Stimulated activated CD8-positive, alpha-beta memory T cell treated with anti-CD3 and anti-CD28 coated beads, Interleukin-2, amount 100 ng/mL, for 48 hours (primary cell): ENCODE data around the gene DDAH1.
"Not testable (repeated sequence)": the region's sequence is repeated elsewhere in the genome, so short reads cannot be mapped to it uniquely, and the experiment has no call there.

Experiments
- DNase-seq, 2 donors: peaks; one replicate each; pipeline ENCODE4 v3.0.0-alpha.2; 2020; ENCODE audit warnings: low read depth in 2 of 2

Gene DDAH1

DNA sequence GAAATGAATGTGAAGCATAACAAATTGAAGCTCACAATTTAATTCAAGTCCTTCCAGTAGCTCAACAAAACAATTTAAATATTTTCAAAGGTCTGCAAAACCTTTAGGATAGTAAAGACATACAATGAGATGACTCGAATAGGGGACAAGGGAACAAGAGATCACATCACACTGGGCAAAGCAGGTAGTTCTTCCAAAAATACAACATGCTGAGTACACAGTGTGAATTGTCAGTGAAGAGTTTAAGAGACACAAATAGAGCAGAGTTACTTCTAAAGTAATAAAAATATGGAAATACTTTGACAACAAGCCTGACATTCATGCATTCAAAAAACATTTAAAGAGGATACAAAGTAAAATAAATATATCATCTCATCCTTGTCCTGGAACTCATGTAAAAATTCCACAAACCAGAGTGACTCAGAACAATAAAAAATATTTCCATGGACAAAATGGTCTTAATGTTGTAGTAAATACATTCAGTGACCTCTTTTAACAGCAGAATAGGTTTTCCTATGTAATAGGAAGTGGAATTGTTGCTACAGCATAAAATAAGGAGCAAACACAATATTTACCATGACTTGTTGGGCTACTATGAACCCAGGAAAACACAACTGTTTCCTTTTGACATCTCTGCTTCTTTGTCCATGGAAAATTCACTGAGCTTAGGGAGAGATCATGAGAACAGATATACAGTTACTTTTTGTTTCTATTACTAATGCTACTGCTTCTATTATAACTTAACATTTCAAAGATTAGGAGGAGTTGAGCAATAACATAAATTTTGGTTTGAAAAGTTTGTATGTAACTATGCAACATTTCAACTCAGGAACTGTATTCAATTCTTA lies 104.9 kb downstream of the DDAH1 start:
- no peak for DNase-seq

DNA sequence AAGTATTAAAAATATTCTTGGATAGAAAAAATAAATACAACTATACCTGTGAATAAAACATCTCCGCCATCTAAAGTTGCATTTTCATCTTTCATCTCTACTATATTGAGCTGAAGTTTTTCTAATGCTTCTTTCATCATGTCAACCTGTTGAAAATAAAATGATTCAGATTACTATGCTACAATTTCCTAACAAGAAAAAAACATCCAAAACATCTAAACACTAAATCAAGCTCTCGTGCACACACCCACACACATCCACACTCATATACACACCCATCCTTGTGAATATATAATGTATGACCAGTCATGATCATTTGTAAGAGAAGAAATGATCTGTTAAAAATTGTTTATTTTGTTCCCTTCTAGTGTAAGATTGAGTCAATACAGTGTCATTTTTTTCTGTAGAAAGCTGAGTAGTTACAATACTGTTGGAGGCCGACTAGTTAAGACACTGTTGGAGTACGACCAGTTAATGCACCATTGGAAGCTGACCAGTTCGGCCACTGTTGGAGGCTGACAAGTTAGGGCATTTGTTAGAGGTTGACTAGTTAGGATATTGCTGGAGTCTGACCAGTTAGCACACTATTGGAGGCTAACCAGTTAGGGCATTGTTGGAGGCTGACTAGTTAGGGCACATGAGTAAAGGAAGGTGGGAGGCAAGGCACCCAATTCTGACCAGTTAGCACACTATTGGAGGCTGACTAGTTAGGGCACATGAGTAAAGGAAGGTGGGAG lies 106.1 kb downstream of the DDAH1 start:
- no peak for DNase-seq

DNA sequence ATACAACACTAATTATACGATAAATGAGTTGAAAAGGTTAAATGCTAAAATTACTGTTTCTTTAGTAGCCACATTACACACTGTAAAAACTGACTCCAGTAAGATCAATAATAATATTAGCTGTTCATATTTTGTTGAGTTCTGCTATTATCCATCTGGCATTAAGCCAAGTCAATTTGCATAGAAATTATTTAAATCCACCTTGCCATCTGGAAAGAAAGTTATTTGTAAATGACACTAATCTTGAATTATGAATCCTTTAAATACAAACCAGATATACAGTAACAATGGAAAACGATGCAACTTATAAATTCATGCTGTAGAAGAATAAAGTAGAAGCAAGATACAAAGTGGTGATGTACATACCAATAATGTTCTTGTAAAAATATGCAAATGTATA lies 107.1 kb downstream of the DDAH1 start:
- DNase-seq: no peak

- DNase-seq: no peak
These were observed 108.8 kb downstream of the DDAH1 start for GRCh38 chr1:85356130-85356529.

DNA sequence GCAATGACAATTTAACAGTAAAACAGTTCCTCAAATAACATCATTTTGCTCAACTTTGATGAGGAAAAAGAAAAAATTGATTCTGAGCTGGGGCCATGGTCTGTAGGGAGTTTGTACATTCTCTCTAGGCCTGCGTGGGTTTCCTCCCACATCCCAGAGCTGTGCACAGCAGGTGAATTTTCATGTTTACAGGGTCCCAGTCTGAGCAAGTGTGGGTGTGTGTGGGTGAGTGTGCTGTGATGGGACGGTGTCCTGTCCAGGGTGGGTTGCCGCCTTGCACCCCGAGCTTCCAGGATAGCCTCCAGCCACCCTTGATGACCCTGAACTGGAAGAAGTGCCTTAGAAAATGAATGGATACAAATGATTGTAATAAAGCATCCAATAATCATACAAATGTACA lies 112.9 kb downstream of the DDAH1 start:
- no peak for DNase-seq

DNA sequence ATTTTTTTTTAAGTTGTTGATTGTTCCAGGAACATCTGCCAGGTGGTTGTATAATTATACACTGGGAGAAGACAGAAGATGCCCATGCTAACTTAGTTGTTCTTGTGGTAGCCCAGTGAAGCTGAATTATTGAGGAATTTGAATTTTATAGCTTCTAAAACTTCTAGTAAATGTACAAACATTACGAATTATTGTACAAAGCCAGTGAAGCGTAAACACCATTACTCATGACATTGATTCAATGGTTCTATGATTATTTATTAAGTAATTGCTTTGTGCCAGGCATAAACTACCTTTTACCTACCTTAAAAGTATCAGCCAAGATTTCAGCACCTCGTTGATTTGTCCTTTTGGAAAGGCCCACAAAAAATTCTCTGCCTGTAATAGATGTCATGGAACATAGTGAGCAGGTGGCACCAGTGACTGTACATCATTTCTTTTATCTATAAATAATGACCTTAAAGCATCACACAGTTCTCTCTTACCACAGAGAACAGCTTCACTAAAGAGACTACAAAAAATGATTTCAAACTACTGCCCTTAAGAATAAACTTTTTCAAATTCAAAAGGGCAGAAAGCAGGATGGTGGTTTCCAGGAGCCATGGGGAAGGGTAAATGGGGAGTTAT lies 113.6 kb downstream of the DDAH1 start:
- DNase-seq: no peak

DNA sequence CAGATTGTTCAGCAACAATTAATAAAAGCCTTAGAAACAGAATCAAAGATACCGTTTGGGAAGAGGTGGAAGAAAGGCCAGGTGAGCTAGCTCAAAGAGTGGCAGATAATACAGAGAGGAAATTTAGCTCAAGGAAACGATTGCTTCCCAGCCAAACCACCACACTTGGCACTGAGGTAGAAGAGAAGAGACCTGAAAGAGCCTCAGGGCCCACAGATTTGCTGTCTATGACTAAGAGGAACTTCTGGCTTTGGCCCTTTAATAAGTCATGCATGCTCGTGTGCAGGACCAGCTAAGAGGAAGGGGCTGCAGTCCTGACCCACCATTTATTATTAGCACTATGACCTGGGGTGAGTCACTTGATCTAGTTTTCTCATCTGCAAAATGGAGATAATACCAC lies 115.7 kb downstream of the DDAH1 start:
- no peak for DNase-seq

DNA sequence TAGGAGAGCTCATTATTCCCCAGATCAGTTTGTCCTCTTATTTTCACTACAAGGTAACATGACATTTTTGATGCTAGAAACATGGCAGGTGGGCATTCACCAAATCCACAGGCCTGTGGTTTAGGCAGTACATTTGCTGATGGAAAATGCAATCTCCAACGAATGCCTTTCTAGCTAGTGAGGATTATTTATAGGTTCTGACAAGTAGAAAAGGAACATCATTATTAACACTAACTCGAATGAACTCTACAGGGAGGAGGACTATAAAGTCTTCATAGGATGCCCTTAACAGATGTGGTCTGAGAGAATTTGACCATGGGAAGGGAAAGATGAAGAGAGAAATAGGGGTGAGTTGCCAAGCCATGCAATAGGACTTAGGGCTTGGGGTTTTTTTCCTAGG lies 117.1 kb downstream of the DDAH1 start:
- no peak for DNase-seq

DNA sequence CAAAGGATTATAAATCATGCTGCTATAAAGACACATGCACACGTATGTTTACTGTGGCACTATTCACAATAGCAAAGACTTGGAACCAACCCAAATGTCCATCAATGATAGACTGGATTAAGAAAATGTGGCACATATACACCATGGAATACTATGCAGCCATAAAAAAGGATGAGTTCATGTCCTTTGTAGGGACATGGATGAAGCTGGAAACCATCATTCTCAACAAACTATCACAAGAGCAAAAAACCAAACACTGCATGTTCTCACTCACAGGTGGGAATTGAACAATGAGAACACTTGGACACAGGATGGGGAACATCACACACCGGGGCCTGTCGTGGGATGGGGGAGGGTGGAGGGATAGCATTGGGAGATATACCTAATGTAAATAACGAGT lies 117.7 kb downstream of the DDAH1 start:
- DNase-seq: not testable (repeated sequence)

GRCh38 chr1:85344256-85344694 lies 120.7 kb downstream of the DDAH1 start:
- no peak for DNase-seq

GRCh38 chr1:85343612-85344255 lies 121.2 kb downstream of the DDAH1 start:
- no peak for DNase-seq

DNA sequence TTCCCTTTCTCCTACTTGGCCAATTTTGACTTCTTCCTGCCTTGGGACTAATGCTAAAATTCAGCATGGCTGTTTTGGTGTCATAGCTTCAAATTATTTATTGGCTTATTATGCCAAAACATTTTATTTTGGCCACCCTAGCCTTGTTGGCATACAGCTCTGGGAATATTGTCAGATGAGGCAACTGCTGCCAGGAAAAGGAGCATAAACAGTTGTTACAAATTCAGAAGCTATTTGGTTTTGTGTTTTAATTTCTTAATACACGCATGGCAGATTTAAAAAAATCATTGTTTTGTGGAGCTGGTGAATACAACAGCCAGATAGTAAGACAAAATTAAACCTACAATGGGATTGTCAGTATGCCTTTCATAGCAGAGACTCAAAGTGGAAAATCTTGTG lies 121.7 kb downstream of the DDAH1 start:
- no peak for DNase-seq

DNA sequence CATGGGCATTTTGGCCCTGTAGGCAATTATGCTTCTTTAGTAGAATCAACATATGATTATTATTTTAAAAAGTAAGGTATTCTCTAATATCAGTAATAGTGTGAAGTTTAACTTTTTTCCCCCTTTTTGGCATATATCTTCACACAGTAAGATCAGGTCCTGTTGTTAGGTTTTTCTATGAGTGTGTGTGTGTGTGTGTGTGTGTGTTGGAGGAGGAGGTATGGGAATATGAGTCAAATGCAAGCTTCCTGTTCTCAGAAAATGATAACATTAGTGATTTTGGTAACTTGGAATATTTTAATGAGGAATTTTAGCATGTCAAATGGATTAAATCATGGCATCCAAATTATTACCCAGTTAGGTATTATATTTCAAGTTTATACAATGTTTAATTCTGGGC lies 122.8 kb downstream of the DDAH1 start:
- no peak for DNase-seq

- DNase-seq: no peak
These were observed 124.5 kb downstream of the DDAH1 start for GRCh38 chr1:85340427-85340826.

GRCh38 chr1:85339656-85340399 lies 125.1 kb downstream of the DDAH1 start:
- no peak for DNase-seq

DNA sequence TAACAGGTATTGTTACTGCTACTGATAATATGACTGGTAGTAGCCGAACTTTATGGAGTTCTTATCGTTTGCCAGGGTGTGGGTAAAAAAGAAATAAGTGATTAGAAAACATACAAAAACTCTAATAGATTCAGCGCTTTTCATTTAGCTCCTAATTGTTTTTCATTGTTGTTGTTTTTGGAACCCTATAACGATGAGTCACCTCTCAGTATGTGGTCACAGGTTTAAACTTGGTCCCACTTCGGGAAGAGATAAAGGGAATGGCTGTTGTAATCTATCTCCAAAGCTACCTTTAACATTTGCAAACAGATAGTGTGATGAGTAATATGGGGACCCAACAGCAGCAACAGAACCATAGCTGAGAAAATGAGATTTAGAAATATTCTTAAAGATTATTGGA lies 125.9 kb downstream of the DDAH1 start:
- DNase-seq: no peak

- DNase-seq: no peak
These were observed 130.0 kb downstream of the DDAH1 start for GRCh38 chr1:85334962-85335361.

- no peak for DNase-seq
These were observed 131.8 kb downstream of the DDAH1 start for GRCh38 chr1:85333186-85333585.

- DNase-seq: no peak
These were observed 132.4 kb downstream of the DDAH1 start for GRCh38 chr1:85332575-85332974.

GRCh38 chr1:85330711-85331290 lies 134.2 kb downstream of the DDAH1 start:
- no peak for DNase-seq

DNA sequence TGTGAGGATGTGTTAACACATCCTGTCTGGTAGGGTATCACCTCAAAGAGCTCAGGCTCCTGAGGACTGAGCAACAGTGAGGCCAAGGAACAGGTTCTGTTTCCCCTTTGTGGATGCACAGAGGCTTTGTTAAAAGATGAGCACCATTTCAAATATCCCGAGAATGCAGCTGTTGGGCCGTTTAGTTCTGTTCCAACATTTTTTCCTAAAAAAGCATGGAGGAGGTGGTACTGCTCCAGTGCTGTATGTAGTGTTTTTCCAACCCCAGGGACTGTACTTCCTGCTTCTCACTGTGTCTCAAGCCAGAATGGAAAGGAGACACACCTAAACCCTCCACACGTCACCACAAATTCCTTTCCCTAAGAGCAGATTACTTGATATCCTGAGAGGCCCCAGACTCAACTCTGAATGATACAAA lies 134.7 kb downstream of the DDAH1 start:
- DNase-seq: no peak
